Measurements from ENCODE around the gene RICTOR. TPM values are rescaled to one million over a fixed set of nuclear protein-coding genes. Genes with fewer than 3 reads are reported as not detected.

Gene RICTOR
- total and polyA plus RNA-seq, 9 of the 15 experiments (the other 6 are each of a cell fraction or from before 2014, with no cell fraction given): 13.9 to 46.6 (median 22.6) TPM

GRCh38 chr5:39074017-39074814 is at the start of gene RICTOR (continued):
- no peak for TF ChIP-seq ZNF280B (CRISPR knock-in tag; IDR thresholded peaks at IDR 0.05)
- no peak for TF ChIP-seq ZNF696 (CRISPR knock-in tag; conservative IDR thresholded peaks at IDR 0.05)
- TF ChIP-seq NCOA2 (IDR thresholded peaks at IDR 0.05; ENCODE audit: partially characterized antibody in 2 of 2): no peak
- TF ChIP-seq KDM5B (IDR thresholded peaks at IDR 0.05; ENCODE audit: insufficient replicate concordance, low read depth, low read length): peak; percentile 44
- peak; percentile 14; the same call in 1 of the 2 replicates for TF ChIP-seq MAFF (IDR thresholded peaks at IDR 0.05; ENCODE audit: low read length)
- no peak for TF ChIP-seq ZBTB8A (IDR thresholded peaks at IDR 0.05; ENCODE audit: partially characterized antibody)
- no peak for TF ChIP-seq ZNF324 (CRISPR knock-in tag; IDR thresholded peaks at IDR 0.05)
- no peak for TF ChIP-seq SLC30A9 (CRISPR knock-in tag; IDR thresholded peaks at IDR 0.05)
- TF ChIP-seq PATZ1 (CRISPR knock-in tag; IDR thresholded peaks at IDR 0.05; ENCODE audit: borderline replicate concordance): no peak
- no peak for TF ChIP-seq USF2 (CRISPR knock-in tag; IDR thresholded peaks at IDR 0.05)
- TF ChIP-seq RUNX1 (IDR thresholded peaks at IDR 0.05; ENCODE audit: low read depth): no peak
- TF ChIP-seq ARNT (IDR thresholded peaks at IDR 0.05): no peak
- no peak for TF ChIP-seq PCBP2 (IDR thresholded peaks at IDR 0.05; ENCODE audit: low read depth, low read length, poor library complexity, severe bottlenecking)
- no peak for TF ChIP-seq KLF10 (CRISPR knock-in tag; IDR thresholded peaks at IDR 0.05)
- no peak for TF ChIP-seq CAMTA2 (CRISPR knock-in tag; conservative IDR thresholded peaks at IDR 0.05)
- TF ChIP-seq PRMT5 (CRISPR knock-in tag; IDR thresholded peaks at IDR 0.05): no peak
- no peak for TF ChIP-seq PKNOX1 (IDR thresholded peaks at IDR 0.05)
- TF ChIP-seq XRCC4 (IDR thresholded peaks at IDR 0.05; ENCODE audit: extremely low read depth, insufficient read depth, insufficient read length): no peak
- no peak for TF ChIP-seq CEBPZ (IDR thresholded peaks at IDR 0.05; ENCODE audit: borderline replicate concordance, low read depth, low read length)
- no peak; the same call in 1 of the 2 replicates for TF ChIP-seq ZBED1 (IDR thresholded peaks at IDR 0.05)
